Myocyte (in vitro differentiated cells): Measurements from ENCODE around the gene CYP51A1. TPM values are rescaled to one million over a fixed set of nuclear protein-coding genes. Genes with fewer than 3 reads are reported as not detected.
"Not testable (repeated sequence)": the region's sequence is repeated elsewhere in the genome, so short reads cannot be mapped to it uniquely, and the experiment has no call there.

Experiments
- DNase-seq: peaks from one replicate; pipeline ENCODE4 v3.0.0-alpha.2; 2012; ENCODE audit warnings: low read depth
- polyA plus RNA-seq: library from polyadenylated mRNA; unstranded; fragments of >200 nt; gene quantifications from one replicate; pipeline ENCODE4 v1.2.1, GENCODE V29; 2012; ENCODE audit warnings: missing spikeins
- total RNA-seq: library from RNA; depleted of rRNA; stranded (reverse); fragments of >200 nt; gene quantifications from 2 replicates; pipeline ENCODE4 v1.2.3, GENCODE V29; 2014

CYP51A1 gene
- total RNA-seq: 75.6 and 124 TPM in 2 replicates
- 36.2 TPM for polyA plus RNA-seq

DNA sequence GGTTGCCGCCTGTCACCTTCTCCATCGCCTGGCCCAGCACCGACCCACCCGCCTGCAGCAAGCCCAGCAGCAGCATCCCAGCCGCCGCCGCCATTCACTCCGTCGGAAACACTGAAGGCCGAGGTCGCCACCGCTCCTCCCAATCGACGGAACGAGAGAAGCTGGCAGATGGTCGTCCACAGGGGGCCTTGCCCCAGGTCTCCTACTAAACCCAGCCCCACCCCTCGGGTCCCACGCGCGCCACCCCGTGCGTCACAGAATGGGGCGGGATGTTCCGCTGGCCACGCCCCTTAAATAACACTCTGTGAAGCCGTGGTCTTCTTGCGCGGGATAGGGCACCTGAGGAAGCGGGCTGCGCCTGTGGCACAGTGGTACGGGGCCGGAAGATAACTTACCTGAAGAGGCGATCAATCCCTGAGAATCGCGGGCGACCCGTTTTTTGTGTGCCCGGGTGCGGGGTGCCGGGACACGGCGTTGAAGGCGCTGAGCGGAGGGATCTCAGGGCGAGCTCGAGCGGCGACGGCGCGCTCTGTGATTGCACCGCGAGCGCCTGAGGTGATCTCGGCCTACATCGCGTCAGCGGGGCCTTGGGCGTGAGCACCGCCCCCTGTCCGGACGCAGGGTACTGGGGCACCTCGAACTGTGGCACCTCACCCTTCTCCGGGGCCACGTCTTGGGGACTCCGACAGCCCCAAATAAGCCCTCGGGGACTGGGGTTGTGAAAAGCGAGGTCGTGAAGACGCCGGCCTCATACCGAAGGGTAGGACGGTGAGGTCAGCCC is at the start of gene CYP51A1:
Gene CYP51A1 (minus strand): TSS at position 207 of the 781 bp plus-strand sequence. CDS start 113 bp downstream, at position 94.
- DNase-seq: peak; percentile 96

DNA sequence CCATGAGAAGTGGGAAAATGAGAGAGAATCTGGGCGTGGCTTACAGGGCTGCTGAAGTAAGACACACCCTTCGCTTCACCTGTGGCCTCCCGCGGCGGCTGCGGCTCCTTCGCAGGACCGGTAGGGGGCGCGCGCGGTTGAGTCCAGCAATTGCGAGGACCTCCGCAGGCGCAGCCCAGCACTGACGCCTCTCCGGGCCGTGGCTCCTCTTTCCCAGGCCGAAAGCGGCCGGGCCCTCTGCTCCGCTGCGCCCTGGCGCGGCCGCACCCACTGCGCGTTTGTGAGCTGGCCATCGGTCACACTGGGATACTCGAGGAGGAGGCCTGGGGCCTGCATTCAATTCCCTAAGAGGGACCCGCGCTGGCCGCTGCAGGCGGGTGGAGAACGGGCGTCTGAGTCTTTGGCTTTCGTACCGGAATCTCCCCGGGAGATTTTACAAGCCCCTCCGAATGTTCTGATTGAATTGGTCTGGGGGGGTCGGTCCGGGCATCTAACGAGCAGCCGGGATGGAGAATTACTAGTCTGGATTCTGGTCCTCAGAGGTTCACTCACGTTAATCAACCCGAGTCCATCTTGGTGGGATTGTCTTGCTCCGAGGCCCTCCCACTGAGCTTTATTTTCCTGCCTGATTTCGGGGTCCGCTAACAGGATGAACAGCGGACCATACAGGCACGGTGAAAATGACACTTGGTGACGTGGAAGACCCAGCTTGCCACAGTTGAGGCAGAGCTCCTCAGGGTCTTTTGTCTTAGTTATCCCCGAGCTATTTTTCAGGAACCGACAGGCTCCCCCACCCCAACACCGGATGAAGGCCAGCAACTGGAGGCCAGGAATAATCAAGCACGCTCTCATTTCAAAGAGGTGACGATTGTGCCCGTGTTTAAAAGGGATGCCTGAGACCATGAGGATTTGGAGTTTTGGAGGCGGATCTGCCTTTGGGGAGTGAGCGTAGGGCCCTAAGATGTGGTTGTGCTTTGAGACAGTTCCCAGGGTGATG is 44.9 kb upstream of the CYP51A1 start, which contains the start of gene LRRD1:
Gene LRRD1 (minus strand): TSS at position 215 of the 997 bp plus-strand sequence. CDS start 13,940 bp downstream, outside the sequence.
- peak; percentile 43 for DNase-seq

DNA sequence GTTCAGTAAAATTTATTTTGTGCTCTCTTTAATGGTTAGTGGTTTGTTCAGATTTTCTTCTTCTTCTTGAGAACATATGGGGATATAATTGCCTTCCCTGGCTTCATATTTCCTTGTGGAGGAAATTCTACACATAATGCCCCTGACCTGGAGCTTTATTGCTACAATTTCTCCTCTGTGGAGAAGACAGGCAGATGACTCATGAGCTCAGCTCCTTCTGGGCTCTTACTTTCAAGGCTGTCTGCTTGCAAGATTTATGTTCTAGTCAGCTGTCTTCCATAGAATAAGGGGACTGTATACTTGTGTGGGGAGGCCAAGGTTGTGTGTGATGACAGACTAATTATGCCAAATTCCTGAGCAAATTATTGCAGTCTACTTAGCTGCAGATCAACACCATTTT is 43.1 kb upstream of the CYP51A1 start:
- DNase-seq: peak; percentile 56

DNA sequence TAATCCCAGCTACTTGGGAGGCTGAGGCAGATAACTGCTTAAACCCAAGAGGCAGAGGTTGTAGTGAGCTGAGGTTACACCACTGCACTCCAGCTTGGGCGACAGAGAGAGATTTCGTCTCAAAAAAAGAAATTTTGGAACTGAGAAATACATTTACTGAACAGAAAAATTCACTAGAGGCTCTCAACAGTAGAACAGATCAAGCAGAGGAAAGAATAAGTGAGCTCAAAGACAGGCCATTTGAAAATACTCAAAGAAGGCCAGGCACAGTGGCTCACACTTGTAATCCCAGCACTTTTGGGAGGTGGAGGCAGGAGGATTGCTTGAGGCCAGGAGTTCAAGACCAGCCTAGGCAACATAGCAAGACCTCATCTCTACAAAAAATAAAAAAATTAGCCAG is 35.3 kb upstream of the CYP51A1 start:
- not testable (repeated sequence) for DNase-seq

DNA sequence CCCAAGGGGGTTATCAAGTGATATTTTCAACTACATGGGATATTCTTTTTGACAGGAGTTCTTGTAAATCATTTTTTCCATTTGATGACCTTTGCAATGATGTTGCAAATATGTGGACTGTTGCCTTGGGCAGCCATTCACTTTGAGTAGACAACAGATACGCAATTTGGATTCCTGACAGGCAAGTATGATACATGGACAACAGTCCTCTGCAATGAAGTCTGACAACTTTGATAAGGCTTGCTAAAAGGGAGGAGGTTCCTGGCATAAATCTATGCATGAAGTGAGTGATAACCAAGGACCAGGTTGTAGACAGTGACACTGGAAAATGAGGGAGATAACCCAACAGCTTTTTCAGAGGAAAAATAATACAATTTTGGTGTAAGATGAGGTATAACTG is 27.0 kb upstream of the CYP51A1 start:
- DNase-seq: no peak

DNA sequence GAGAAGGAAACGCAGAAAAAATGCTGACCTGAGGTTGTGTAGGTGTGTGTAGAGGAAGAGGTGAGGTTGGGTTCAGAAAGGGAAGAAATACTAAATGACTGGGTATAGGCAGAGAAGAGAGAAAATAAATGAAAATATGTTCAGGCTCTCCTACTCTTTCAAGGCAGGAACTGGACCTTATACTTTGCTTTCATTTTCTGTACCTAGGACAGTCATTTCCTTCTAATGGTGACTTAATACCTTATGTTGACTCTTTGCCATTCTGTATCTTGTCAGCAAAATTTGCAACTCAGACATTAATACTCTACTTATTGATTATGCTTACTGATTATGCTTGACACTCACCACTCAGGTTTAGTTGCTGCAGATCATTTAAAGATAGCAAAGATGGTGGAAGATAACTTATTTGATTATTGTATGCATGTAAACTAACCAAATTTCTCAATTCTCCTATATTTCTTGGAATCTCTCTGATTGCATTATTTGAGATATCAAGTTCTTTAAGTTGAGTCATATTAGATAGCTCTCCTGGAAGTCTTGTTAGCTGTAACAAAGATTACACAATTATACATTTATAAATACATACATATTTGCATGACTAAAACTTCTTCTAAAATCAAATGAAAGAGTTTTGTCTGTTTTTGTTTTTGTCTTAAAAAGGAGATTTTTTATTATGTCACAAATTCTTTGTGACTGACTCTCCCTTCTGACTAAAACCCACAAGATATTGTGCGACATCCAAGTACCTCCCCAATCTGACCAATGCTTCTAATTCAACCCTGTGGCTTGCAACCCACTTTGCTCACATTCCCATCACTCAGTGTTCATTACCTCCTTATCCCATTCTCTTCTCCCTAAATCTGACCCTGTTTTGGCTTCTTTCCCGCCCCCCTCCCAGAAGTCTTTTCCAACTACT is 24.6 kb upstream of the CYP51A1 start:
- DNase-seq: peak; percentile 84

DNA sequence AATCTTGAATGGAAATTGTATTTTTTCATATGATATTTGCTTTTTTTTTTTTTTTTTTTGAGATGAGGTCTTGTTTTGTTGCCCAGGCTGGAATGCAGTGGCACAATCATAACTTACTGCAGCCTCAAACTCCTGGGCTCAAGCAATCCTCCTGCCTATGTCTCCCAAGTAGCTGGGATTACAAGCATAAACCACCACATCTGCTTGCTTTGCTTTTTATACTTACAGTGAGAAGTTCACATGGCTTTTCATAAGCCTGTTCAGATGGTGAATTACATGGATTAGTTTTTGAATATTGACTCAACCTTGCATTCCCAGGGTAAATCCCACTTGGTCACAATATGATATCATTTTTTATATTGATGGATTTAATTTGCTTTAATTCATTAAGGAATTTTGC is 22.7 kb upstream of the CYP51A1 start:
- DNase-seq: peak; percentile 68

DNA sequence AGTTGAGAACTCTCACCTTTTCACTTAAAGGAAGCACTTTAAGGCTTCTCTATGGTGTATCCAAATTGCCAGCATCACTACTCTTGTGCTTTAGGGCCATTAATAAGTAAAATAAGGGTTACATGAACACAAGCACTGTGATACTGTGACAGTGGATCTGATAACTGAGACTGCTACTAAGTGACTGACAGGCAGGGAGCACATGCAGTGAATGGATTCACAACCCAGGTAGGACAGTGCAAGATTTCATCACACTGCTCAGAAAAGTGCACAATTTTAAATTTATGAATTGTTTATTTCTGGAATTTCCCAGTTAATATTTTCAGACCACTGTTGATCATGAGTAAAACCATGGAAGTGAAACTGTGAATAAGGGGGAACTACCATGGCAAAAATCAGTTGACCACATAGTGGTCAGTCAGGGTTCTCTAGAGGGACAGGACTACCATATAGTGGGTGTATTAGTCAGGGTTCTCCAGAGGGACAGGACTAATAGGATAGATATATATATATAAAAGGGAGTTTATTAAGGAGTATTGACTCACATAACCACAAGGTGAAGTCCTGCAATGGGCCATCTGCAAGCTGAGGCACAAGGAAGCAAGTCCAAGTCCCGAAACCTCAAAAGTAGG is 20.9 kb upstream of the CYP51A1 start:
- DNase-seq: no peak

DNA sequence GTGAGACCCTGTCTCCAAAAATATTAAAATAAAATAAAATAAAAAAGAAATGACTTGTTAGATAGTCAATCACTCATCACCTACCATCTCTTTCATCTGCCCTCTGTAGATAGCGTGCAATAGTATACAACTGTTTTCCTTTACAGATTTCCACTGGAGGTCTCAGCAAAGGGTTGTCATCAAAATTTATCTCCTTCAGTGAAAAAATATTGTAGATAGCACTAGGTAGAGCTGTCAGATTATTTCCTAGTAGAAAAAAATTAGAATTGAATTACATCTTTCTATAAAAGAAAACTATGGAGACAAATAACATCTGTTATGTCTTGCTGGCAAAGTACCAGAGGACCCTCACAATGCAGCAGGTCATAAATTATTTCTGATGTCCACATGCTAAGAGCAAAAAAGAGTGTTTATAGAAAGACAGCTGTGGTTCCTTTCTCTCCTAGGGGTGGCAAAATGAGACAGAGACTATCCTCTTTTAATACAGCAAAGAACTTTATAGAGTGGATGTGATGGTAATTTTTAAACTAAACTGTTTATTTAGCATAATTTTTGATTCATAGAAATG is 16.3 kb upstream of the CYP51A1 start:
- DNase-seq: peak; percentile 47

DNA sequence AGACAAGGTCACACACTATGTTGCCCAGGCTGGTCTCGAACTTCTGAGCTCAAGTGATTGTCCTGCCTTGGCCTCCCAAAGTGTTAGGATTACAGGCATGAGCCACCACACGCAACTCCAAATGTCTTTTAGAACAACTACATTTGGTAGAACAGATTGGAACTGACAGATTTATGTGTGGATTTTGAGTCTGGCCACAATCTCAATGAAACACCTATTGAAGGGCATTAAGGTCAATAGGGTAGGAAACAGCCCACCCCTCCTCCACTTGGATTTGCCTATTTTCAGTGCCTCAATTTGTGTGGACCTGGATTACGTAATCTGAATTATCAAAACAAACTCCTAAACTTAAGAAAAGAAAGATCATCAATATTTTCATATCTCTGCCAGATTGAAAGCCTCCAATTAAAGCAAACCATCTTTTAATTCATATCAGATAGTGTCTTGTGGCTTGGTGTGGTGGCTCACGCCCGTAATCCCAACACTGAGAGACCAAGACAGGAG is 15.5 kb upstream of the CYP51A1 start:
- no peak for DNase-seq

DNA sequence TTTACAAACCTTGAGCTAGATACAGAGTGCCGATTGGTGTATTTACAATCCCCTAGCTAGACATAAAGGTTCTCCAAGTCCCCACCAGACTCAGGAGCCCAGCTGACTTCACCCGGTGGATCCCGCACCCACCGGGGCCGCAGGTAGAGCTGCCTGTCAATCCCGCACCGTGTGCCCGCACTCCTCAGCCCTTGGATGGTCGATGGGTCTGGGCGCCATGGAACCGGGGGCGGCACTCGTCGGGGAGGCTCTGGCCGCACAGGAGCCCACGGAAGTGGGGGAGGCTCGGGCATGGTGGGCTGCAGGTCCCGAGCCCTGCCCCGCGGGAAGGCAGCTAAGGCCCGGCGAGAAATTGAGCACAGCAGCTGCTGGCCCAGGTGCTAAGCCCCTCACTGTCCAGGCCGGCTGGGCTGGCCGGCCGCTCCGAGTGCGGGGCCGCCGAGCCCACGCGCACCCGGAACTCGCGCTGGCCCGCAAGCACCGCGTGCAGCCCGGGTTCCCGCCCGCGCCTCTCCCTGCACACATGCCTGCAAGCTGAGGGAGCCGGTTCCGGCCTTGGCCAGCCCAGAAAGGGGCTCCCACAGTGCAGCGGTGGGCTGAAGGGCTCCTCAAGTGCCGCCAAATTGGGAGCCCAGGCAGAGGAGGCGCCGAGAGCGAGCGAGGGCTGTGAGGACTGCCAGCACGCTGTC is 9.1 kb upstream of the CYP51A1 start:
- not testable (repeated sequence) for DNase-seq

DNA sequence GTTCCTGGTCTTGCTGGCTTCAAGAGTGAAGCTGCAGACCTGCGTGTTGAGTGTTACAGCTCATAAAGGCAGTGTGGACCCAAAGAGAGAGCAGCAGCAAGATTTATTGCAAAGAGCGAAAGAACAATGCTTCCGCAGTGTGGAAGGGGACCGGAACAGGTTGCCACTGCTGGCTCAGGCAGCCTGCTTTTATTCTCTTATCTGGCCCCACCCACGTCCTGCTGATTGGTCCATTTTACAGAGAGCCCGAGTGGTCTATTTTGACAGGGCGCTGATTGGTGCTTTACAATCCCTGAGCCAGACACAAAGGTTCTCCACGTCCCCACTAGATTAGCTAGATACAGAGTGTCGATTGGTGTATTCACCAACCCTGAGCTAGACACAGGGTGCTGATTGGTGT is 8.5 kb upstream of the CYP51A1 start:
- not testable (repeated sequence) for DNase-seq

DNA sequence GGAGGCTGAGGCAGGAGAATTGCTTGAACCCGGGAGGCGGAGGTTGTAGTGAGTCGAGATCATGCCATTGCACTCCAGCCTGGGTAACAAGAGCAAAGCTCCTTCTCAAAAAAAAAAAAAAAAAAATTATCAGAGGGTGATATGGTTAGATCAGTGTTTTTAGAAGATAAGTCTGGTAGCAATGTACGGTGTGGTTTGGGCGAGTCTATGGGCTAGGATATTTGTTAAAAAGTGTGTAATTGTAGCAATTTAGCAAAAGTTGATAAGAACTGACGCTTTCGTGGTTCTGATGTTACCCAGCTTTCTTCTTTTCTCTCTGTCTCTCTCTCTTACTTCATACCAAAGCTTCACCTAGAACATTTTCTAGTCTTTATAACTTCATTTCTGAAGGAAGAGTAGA is 6.9 kb upstream of the CYP51A1 start:
- DNase-seq: no peak

DNA sequence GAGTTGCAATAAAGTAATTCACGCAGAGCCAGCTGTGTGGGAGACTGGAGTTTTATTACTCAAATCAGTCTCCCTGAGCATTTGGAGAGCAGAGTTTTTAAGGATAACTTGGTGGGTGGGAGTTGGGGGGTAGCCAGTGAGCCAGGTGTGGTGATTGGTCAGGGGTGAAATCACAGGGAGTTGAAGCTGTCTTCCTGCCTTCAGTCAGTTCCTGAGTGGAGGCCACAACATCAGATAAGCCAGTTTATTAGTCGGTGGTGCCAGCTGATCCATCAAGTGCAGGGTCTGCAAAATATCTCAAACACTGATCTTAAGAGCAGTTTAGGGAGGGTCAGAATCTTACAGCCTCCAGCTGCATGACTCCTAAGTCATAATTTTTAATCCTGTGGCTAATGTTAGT is 3.3 kb upstream of the CYP51A1 start:
- DNase-seq: no peak

DNA sequence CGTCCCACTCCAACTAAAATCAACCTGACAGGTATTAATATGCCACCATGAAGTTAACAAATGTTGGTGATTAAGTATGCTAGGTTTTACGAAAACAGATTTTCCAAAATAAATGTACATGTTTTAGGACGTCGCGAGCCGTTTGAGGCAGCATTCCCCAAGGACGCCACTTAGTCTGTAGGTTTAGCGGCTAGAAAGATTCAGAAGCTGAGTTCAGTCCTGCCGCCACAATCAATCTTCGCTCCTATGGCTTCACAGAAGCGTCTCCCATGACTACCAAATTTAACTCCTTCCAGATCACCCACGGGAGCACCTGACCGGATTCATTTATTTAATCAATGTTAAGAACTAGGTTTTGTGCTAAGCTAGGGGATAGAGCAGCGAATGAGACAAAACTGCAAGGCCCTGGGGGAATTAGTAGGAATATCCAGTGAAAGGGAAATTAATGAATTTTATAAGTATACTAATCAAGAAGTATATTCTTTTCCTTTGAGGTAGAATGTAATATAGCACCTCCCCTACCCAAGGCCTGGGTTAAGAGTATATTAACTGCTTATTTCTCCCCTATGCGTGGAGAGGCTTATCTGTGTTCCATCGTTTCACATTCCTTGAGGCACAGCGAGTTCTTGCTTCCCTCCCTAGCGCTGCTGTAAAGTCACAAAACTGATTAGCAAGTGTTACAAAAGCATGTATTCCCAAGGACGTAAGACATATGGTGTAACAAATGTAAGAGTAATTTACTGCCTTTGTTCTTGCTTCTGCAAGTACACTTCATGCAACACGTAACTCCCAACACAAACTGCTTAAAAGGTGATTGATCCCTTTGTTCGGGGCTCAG is 994 bp upstream of the CYP51A1 start:
- DNase-seq: no peak

DNA sequence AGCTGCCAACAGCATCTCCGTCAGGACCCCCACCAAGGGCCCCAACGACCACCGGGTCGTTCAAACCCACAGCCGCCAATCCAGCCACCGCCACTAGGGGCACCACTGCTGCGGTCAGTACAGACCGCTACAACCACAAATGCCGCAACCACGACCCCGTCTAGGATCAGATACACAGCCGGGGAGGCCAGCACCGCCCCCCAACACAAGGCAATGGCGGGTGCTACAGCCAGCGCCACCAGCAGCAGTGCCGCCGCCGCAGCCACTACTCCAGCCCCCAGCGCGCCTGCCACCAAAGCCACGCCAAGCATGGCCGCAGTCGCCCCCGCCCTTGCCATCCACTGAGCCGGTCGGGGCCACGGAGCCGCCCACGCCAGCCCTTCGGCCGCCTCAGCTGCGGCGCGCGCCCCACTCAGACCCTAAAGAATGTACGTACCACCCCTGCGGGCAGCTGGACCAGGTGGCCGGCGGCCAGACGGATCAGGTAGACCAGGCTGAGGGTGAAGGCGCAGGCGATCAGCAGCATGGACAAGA is 473 bp downstream of the CYP51A1 start:
- DNase-seq: peak; percentile 74

DNA sequence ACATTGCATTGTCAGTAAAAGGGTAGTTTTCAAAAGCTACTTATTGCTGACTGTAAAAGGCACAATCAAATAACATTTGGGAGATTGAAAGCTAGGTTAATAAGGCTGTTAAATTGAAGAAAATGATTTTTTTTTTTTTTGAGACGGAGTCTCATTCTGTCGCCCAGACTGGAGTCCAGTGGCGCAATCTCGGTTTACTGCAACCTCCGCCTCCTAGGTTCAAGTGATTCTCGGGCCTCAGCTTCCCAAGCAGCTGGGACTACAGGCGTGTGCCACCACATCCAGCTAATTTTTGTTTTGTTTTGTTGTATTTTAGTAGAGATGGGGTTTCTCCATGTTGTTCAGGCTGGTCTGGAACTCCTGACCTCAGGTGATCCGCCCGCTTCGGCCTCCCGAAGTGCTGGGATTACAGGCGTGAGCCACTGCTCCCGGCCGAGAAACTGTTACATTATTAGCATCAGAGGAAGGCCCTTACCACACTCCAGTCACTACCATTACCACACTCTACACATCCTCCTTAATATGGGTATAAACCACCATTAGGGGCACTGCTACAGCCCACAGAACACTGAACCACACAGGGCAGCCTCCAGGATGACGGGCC is 1.0 kb downstream of the CYP51A1 start:
- DNase-seq: no peak
